Astrocyte (in vitro differentiated cells and primary cell): ENCODE measurements around the gene UGGT2. TPM values are rescaled to one million over a fixed set of nuclear protein-coding genes. Genes with fewer than 3 reads are reported as not detected.
A peak's percentile ranks its signal among the peaks of the same experiment; 100 is the strongest.

Experiments used
- DNase-seq: peaks from one replicate; pipeline ENCODE4 v3.0.0-alpha.2; 2010; ENCODE audit warnings: low read depth
- FAIRE-seq: peaks from 2 replicates; lab custom pipeline; 2011; peaks lifted over from hg19 to GRCh38; lab: Jason Lieb, UNC
- H2AFZ ChIP-seq: 2 replicates; pipeline ENCODE4 v1.6.0; 2012; ENCODE audit warnings: low read depth, low read length, inconsistent platforms
- H3K27ac ChIP-seq: 2 replicates; pipeline ENCODE4 v1.5.1; 2011; ENCODE audit warnings: low read depth, low read length, inconsistent platforms
- H3K27me3 ChIP-seq: 2 replicates; pipeline ENCODE4 v1.6.0; 2011; ENCODE audit warnings: low read length, inconsistent platforms; ENCODE audit not compliant: insufficient read depth
- H3K36me3 ChIP-seq: 2 replicates; pipeline ENCODE4 v1.5.1; 2011; ENCODE audit warnings: low read length, inconsistent platforms; ENCODE audit not compliant: insufficient read depth
- H3K4me1 ChIP-seq: 2 replicates; pipeline ENCODE4 v1.5.1; 2011; ENCODE audit warnings: low read length, inconsistent platforms; ENCODE audit not compliant: insufficient read depth
- H3K4me2 ChIP-seq: 2 replicates; pipeline ENCODE4 v1.6.0; 2012; ENCODE audit warnings: low read length, inconsistent platforms
- H3K4me3 ChIP-seq: 2 replicates; pipeline ENCODE4 v1.5.1; 2011; ENCODE audit warnings: low read depth, mild to moderate bottlenecking, low read length, inconsistent platforms; ENCODE audit not compliant: insufficient read depth
- H3K79me2 ChIP-seq: 2 replicates; pipeline ENCODE4 v1.6.0; 2012; ENCODE audit warnings: mild to moderate bottlenecking, low read length, inconsistent platforms; ENCODE audit not compliant: insufficient read depth
- H3K9ac ChIP-seq: 2 replicates; pipeline ENCODE4 v1.6.0; 2012; ENCODE audit warnings: mild to moderate bottlenecking, low read length, inconsistent platforms
- H3K9me3 ChIP-seq: 2 replicates; pipeline ENCODE4 v1.5.1; 2012; ENCODE audit warnings: low read depth, mild to moderate bottlenecking, low read length, inconsistent platforms; ENCODE audit not compliant: insufficient read depth
- H4K20me1 ChIP-seq: 2 replicates; pipeline ENCODE4 v1.6.0; 2012; ENCODE audit warnings: low read length, inconsistent platforms; ENCODE audit not compliant: insufficient read depth
- H3K27ac Mint-ChIP-seq: one replicate; pipeline ENCODE4 v1.8.0; 2021; ENCODE audit warnings: mild to moderate bottlenecking, mixed read lengths; ENCODE audit not compliant: unreplicated experiment
- H3K27me3 Mint-ChIP-seq: one replicate; pipeline ENCODE4 v1.8.0; 2021; ENCODE audit warnings: low read depth, mixed read lengths; ENCODE audit not compliant: unreplicated experiment
- H3K36me3 Mint-ChIP-seq: one replicate; pipeline ENCODE4 v1.8.0; 2021; ENCODE audit warnings: low read depth, mixed read lengths; ENCODE audit not compliant: unreplicated experiment
- H3K4me1 Mint-ChIP-seq: one replicate; pipeline ENCODE4 v1.8.0; 2021; ENCODE audit warnings: low read depth, mixed read lengths; ENCODE audit not compliant: unreplicated experiment
- H3K4me3 Mint-ChIP-seq: one replicate; pipeline ENCODE4 v1.8.0; 2021; ENCODE audit warnings: mild to moderate bottlenecking, moderate library complexity, mixed read lengths; ENCODE audit not compliant: unreplicated experiment
- H3K9me3 Mint-ChIP-seq: one replicate; pipeline ENCODE4 v1.8.0; 2021; ENCODE audit warnings: mild to moderate bottlenecking, mixed read lengths; ENCODE audit not compliant: unreplicated experiment
- EZH2 ChIP-seq: IDR thresholded peaks from 2 replicates; pipeline ENCODE4 v1.6.1; 2012; ENCODE audit warnings: mild to moderate bottlenecking, low read length, inconsistent platforms; ENCODE audit not compliant: insufficient read depth
- total RNA-seq: library from RNA; stranded (reverse); gene quantifications from 2 replicates; pipeline ENCODE4 v1.2.1, GENCODE V29; 2021
- TF ChIP-seq, protein P1 (sequence below): IDR thresholded peaks from 2 replicates; pipeline ENCODE4 v1.5.1; 2011; ENCODE audit warnings: low read depth, mild to moderate bottlenecking, inconsistent platforms, low read length, moderate library complexity; ENCODE audit not compliant: insufficient read depth

The UGGT2 gene
- total RNA-seq, 1 donor from 2014 or later: 36.2 TPM

DNA sequence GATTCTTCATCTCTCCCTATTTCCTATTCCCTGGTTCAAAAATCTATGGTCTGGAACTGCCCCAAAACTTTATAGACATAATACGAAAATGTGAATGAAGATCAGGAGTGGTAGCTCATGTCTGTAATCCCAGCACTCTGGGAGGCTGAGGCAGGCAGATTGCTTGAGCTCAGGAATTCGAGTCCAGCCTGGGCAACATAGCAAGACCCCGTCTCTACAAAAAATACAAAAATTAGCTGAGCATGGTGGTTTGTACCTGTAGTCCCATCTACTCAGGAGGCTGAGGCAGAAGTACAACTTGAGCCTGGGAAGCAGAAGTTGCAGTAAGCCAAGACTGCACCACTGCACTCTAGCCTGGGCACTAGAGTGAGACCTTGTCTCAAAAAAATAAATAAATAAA lies 35.1 kb downstream of the UGGT2 start:
- peaks cover 2% of the 10 kb centered on the region for H3K9me3 Mint-ChIP-seq
- H3K27ac Mint-ChIP-seq: no peak overlapping the region
- no peaks in the 10 kb centered on the region for H3K4me1 Mint-ChIP-seq
- FAIRE-seq (no peak), DNase-seq (no peak)
- H3K4me2 ChIP-seq: no peak overlapping the region
- no peak for TF ChIP-seq EZH2
- TF ChIP-seq, protein P1, sequence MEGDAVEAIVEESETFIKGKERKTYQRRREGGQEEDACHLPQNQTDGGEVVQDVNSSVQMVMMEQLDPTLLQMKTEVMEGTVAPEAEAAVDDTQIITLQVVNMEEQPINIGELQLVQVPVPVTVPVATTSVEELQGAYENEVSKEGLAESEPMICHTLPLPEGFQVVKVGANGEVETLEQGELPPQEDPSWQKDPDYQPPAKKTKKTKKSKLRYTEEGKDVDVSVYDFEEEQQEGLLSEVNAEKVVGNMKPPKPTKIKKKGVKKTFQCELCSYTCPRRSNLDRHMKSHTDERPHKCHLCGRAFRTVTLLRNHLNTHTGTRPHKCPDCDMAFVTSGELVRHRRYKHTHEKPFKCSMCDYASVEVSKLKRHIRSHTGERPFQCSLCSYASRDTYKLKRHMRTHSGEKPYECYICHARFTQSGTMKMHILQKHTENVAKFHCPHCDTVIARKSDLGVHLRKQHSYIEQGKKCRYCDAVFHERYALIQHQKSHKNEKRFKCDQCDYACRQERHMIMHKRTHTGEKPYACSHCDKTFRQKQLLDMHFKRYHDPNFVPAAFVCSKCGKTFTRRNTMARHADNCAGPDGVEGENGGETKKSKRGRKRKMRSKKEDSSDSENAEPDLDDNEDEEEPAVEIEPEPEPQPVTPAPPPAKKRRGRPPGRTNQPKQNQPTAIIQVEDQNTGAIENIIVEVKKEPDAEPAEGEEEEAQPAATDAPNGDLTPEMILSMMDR: no peak
- H3K27me3 ChIP-seq: no peaks in the 10 kb centered on the region
- H3K27ac ChIP-seq: no peak overlapping the region
- H4K20me1 ChIP-seq: no peaks in the 10 kb centered on the region
- no peaks in the 10 kb centered on the region for H3K9me3 ChIP-seq
- H3K27me3 Mint-ChIP-seq: no peaks in the 10 kb centered on the region
- H3K9ac ChIP-seq: no peak overlapping the region
- no peaks in the 10 kb centered on the region for H3K4me1 ChIP-seq
- no peak overlapping the region for H3K4me3 Mint-ChIP-seq
- no peaks in the 10 kb centered on the region for H3K79me2 ChIP-seq
- no peak overlapping the region for H2AFZ ChIP-seq
- H3K36me3 ChIP-seq: peaks cover 4% of the 10 kb centered on the region
- H3K36me3 Mint-ChIP-seq: no peaks in the 10 kb centered on the region
- H3K4me3 ChIP-seq: no peak overlapping the region

DNA sequence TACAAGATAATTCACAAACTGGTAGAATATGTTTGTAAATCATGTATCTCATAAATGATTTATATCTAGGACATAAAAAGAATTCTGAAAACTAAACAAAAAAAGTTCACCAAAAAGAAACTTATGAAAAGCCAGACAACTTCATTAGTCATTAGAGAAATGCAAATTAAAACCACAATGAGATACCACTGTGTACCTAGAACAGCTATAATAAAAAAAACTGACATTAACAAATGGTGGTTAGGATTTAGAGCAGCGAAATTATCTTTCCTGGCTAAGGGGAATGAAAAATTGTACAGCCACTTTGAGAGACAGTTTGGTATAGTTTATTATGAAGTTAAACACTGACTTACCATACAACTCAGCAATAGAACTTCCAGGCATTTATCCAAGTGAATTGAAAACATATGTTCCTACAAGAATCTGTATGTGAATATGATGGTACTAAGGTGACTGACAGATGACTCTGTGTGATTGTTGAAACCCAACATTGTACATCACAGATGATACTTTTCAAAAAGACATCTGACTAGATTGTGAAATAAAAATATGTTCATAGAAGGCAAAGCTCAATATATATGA lies 41.8 kb downstream of the UGGT2 start:
- Histone ChIP-seq H4K20me1 (peaks cover 8% of the 10 kb centered on the region), H3K27ac (no peak overlapping the region), H3K27me3 (no peaks in the 10 kb centered on the region), H3K4me1 (no peaks in the 10 kb centered on the region), H3K79me2 (peaks cover 2% of the 10 kb centered on the region), H3K4me3 (no peak overlapping the region), H3K36me3 (no peaks in the 10 kb centered on the region), H3K9ac (no peak overlapping the region), H3K9me3 (no peaks in the 10 kb centered on the region), H3K4me2 (no peak overlapping the region), H2AFZ (no peak overlapping the region)
- Mint-ChIP-seq H3K4me1 (no peaks in the 10 kb centered on the region), H3K27ac (peak overlapping the region; percentile 5), H3K36me3 (peaks cover 12% of the 10 kb centered on the region), H3K4me3 (no peak overlapping the region), H3K27me3 (no peaks in the 10 kb centered on the region), H3K9me3 (peaks cover 2% of the 10 kb centered on the region)
- FAIRE-seq (no peak), DNase-seq (peak; percentile 20)
- TF ChIP-seq, protein P1: no peak
- no peak for TF ChIP-seq EZH2

DNA sequence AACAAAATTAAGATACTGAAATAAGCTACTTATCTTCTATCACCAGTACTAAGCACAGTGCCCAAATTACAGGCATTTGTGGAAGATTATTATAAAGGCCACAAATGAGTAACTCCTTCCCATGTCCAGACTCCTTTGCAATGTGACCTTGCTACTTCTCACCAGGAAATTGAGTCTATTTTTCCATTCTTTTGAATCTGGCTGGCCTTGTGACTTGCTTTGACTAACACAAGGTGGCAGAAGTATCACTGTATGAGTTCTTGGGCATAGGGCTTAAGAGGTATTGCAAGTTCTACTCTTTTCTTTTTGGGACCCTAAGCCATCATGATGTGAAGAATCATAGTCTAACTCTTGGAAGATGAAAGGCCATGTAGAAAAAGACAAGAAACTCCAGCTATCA lies 49.9 kb downstream of the UGGT2 start:
- H3K27ac ChIP-seq: no peak overlapping the region
- Mint-ChIP-seq H3K27ac (no peak overlapping the region), H3K4me1 (no peaks in the 10 kb centered on the region), H3K4me3 (no peak overlapping the region), H3K9me3 (no peaks in the 10 kb centered on the region), H3K27me3 (no peaks in the 10 kb centered on the region), H3K36me3 (peaks cover 11% of the 10 kb centered on the region)
- H2AFZ ChIP-seq: no peak overlapping the region
- no peaks in the 10 kb centered on the region for H3K79me2 ChIP-seq
- H3K27me3 ChIP-seq: no peaks in the 10 kb centered on the region
- H3K9ac ChIP-seq: no peak overlapping the region
- no peaks in the 10 kb centered on the region for H3K4me1 ChIP-seq
- H4K20me1 ChIP-seq: peaks cover 15% of the 10 kb centered on the region
- no peaks in the 10 kb centered on the region for H3K36me3 ChIP-seq
- TF ChIP-seq, protein P1: peak; percentile 9
- no peak for TF ChIP-seq EZH2
- no peak overlapping the region for H3K4me3 ChIP-seq
- FAIRE-seq (no peak), DNase-seq (no peak)
- H3K9me3 ChIP-seq: no peaks in the 10 kb centered on the region
- no peak overlapping the region for H3K4me2 ChIP-seq
